ENCODE data around the gene BCL7A.
"Not testable (repeated sequence)": the region's sequence is repeated elsewhere in the genome, so short reads cannot be mapped to it uniquely, and the experiment has no call there.

BCL7A gene

GRCh38 chr12:122056406-122056805 lies 34.7 kb downstream of the BCL7A start:
- DNase-seq: not testable (repeated sequence)

GRCh38 chr12:122057007-122057735 lies 35.5 kb downstream of the BCL7A start:
- no peak for DNase-seq

GRCh38 chr12:122057769-122058168 lies 36.1 kb downstream of the BCL7A start:
- DNase-seq: no peak

- no peak for DNase-seq
Observed at GRCh38 chr12:122058549-122059149, 37.0 kb downstream of the BCL7A start.

GRCh38 chr12:122059203-122059960 lies 37.7 kb downstream of the BCL7A start:
- no peak for DNase-seq

- DNase-seq: no peak
Observed at GRCh38 chr12:122060081-122060501, 38.4 kb downstream of the BCL7A start.

- no peak for DNase-seq
Observed at GRCh38 chr12:122061253-122061652, 39.6 kb downstream of the BCL7A start.

- DNase-seq: no peak
Observed at GRCh38 chr12:122062832-122063693, 41.4 kb downstream of the BCL7A start.

GRCh38 chr12:122063694-122064024 lies 42.0 kb downstream of the BCL7A start:
- no peak for DNase-seq

- DNase-seq: peak; percentile 58
Observed at GRCh38 chr12:122064025-122064777, 42.5 kb downstream of the BCL7A start.

- DNase-seq: no peak
Observed at GRCh38 chr12:122064780-122065588, 43.3 kb downstream of the BCL7A start.

GRCh38 chr12:122067548-122067947 lies 45.9 kb downstream of the BCL7A start:
- no peak for DNase-seq

- no peak for DNase-seq
Observed at GRCh38 chr12:122067966-122068365, 46.3 kb downstream of the BCL7A start.

GRCh38 chr12:122072031-122072970 lies 50.6 kb downstream of the BCL7A start:
- DNase-seq: no peak

- DNase-seq: no peak
Observed at GRCh38 chr12:122073815-122074214, 52.1 kb downstream of the BCL7A start.

- DNase-seq: no peak
Observed at GRCh38 chr12:122076743-122077495, 55.2 kb downstream of the BCL7A start.

- DNase-seq: peak; percentile 88
Observed at GRCh38 chr12:122078141-122079032, 56.7 kb downstream of the BCL7A start, which contains the start of gene MLXIP. MLXIP (plus strand) TSS chr12:122078756; CDS start chr12:122078854, 98 bp downstream.

- peak; percentile 30 for DNase-seq
Observed at GRCh38 chr12:122079033-122079531, 57.4 kb downstream of the BCL7A start.

All from stimulated activated CD4-positive, alpha-beta T cell treated with anti-CD3 and anti-CD28 coated beads, Interleukin-1b, Interleukin-23, amount 100 ng/mL, for 48 hours (primary cell).